Activated CD8-positive, alpha-beta memory T cell treated with anti-CD3 and anti-CD28 coated beads, Interleukin-2, amount 50 U/mL, for 48 hours (primary cell): Measurements from ENCODE around the gene PYDC1.
"Not testable (repeated sequence)": the region's sequence is repeated elsewhere in the genome, so short reads cannot be mapped to it uniquely, and the experiment has no call there.

ENCODE experiments used
- DNase-seq: peaks from one replicate; pipeline ENCODE4 v3.0.0-alpha.2; 2020

PYDC1 gene

DNA sequence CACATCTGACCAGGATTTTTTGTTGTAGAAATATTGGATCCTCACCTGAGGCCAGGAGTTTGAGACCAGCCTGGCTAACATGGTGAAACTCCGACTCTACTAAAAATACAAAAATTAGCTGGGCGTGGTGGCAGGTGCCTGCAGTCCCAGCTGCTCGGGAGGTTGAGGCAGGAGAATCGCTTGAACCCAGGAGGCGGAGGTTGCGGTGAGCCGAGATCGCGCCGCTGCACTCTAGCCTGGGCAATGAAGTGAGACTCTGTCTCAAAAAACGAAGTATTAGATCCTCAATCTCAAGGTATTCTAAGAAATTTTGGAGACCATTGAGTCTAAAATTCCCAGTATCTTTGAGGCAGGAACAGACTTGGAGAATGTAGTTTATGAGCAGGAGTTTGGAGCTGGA is 21.1 kb downstream of the PYDC1 start:
- DNase-seq, result not testable (repeated sequence)

GRCh38 chr16:31194898-31195297 is 22.0 kb downstream of the PYDC1 start:
- no peak for DNase-seq

GRCh38 chr16:31193874-31194273 is 23.1 kb downstream of the PYDC1 start:
- DNase-seq, result no peak

- no peak for DNase-seq
Observed at GRCh38 chr16:31192856-31193642, 23.9 kb downstream of the PYDC1 start.

- no peak for DNase-seq
Observed at GRCh38 chr16:31191697-31192428, 25.1 kb downstream of the PYDC1 start.

DNA sequence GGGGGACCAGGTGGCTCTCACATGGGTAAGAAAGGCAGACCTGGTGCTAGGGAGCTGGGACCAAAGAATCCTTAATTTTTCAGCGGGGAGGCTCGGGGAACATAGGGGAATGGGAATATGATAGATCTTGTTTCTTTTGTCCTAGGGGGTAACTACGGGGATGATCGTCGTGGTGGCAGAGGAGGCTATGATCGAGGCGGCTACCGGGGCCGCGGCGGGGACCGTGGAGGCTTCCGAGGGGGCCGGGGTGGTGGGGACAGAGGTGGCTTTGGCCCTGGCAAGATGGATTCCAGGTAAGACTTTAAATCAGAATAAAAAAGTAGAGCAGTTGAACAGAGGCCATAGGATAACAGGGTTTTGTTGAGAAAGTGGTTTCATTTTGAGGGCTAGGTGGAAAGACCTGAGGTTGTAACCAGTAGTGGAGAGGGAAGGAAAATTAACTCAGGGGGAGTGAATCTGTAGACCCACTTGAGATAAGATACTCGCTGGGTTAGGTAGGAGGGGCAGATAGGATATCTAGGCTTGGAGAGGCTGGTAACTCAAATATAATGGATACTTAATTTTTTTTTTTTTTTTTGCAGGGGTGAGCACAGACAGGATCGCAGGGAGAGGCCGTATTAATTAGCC is 26.0 kb downstream of the PYDC1 start:
- DNase-seq, result no peak

- DNase-seq, result no peak
Observed at GRCh38 chr16:31190061-31190460, 26.9 kb downstream of the PYDC1 start.

DNA sequence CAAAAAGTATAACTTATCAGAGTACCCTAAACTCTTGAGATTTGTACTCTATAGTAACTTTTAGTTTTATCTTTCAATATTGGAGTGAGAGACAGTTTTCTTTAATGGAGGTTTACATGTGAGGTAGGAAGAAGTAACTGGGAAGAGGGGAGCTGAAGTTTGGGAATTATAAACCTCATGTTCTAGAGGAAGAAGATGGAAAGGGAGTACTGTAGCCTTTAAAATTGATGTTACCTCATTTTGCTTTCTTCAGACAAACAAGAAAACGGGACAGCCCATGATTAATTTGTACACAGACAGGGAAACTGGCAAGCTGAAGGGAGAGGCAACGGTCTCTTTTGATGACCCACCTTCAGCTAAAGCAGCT is 27.5 kb downstream of the PYDC1 start:
- no peak for DNase-seq

DNA sequence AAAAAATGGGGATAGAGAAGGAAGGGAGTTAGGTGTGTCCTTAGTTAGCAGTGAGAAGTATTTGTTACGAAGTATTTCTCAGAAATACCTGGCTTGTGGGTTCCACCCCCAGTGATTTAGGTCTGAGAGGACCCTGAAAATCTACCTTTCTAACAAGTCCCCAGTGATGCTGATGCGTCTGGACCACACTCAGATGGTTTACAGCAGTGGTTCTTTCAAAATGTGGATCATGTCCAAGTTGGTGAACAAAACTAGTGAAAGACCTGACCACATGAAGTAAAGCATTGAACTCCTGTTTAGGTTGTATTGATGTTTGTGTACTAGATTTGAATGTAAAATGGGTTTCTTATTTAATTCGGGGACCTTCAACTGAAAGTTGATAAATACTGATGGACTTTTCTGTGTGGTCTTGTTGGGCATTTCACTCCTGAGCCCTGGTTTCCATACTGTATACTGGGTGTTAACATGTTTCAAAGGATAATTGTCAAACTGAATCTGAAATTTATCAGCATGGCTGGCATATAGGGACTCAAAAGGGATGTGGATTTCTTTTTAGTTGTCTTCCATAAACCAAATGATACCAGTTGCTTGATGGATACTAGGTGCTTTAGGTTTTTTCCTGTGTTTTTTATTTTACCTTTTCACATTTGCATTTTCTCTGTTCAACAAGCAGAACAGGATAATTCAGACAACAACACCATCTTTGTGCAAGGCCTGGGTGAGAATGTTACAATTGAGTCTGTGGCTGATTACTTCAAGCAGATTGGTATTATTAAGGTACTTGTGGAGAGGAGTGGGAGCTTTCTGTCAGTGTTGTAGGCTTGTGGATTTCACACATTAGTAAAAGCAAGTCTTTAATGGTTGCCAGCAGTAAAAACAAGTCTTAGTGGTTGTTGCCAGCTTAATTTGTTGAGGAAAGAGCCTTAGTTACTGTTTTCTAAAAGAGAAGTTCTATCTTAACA is 28.2 kb downstream of the PYDC1 start:
- no peak for DNase-seq

- DNase-seq, result peak; percentile 56
Observed at GRCh38 chr16:31187808-31188189, 29.1 kb downstream of the PYDC1 start.

DNA sequence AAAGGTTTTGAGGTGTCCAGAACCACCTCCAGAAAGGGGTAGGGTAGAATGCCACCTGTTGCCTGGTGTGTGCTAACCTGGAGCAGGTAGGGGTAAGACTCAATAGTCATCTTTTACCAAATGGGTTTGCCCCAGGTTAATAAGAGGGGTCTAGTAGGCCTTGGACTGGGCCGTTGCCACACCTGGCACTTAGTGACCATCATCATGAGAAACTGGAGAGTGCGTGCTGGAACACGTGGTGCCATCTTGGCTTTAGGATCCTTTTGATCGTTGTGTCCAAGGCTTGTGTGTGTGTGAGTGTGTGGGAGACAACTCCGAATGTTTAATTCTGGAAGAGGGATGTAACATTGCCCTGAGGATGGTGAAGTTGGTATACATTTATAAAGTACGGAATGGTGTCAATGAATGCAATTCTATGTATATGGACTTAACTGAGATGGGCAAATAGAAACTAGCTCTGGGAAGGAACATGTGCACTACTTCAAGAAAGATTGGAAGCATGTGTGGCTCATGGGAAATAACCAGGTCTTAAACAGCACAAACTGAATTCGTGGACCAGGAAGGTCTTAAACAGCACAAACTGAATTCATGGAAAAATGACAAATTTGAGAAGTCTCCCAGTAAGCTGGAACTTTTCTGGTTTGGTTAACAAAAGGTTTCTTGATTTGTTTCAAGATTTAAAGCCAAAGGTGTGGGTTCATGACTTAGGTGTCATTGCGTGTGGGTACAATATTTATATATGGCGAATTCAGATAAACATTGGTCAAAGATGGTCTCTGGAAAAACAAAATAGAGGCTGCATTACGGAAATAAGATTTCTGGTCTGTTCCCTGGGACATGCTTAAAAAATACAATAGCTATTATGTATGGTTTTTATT is 29.8 kb downstream of the PYDC1 start:
- DNase-seq, result peak; percentile 57

GRCh38 chr16:31186176-31186575 is 30.8 kb downstream of the PYDC1 start:
- no peak for DNase-seq

GRCh38 chr16:31185339-31185738 is 31.6 kb downstream of the PYDC1 start:
- DNase-seq, result no peak

GRCh38 chr16:31184888-31185287 is 32.0 kb downstream of the PYDC1 start:
- no peak for DNase-seq

DNA sequence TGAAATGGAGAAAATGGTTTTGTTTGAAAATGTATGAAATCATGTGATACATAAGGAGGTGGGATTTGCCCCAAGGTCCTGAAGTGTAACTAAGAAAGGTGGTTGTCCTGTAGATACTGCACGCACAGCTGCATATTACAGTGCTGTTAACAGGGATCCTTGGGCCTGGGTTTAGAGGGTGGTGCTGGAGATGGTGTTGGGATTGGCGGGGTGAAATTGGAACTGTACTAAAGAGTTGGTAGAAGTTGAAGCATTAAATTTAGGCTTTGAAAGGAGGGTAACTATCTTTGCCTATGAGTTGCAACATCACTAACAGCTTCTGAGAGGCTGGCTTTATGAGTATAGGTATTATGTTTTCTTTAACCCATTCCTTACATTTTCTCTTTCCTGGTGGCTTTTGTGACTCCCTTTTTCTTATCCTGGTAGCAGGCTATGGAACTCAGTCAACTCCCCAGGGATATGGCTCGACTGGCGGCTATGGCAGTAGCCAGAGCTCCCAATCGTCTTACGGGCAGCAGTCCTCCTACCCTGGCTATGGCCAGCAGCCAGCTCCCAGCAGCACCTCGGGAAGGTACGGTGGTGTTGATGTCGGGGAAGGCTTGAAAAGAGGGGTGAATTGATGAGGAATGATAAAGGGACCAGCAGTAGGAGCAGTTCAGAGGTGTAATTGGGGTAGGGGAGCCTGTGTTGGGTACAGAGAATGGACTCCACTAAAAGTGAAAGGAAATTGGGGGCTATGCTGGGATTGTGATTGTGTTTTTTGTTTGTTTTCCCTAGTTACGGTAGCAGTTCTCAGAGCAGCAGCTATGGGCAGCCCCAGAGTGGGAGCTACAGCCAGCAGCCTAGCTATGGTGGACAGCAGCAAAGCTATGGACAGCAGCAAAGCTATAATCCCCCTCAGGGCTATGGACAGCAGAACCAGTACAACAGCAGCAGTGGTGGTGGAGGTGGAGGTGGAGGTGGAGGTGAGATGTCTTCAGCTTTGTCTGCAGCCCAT is 33.2 kb downstream of the PYDC1 start:
- no peak for DNase-seq

- DNase-seq, result no peak
Observed at GRCh38 chr16:31182391-31182790, 34.5 kb downstream of the PYDC1 start.

DNA sequence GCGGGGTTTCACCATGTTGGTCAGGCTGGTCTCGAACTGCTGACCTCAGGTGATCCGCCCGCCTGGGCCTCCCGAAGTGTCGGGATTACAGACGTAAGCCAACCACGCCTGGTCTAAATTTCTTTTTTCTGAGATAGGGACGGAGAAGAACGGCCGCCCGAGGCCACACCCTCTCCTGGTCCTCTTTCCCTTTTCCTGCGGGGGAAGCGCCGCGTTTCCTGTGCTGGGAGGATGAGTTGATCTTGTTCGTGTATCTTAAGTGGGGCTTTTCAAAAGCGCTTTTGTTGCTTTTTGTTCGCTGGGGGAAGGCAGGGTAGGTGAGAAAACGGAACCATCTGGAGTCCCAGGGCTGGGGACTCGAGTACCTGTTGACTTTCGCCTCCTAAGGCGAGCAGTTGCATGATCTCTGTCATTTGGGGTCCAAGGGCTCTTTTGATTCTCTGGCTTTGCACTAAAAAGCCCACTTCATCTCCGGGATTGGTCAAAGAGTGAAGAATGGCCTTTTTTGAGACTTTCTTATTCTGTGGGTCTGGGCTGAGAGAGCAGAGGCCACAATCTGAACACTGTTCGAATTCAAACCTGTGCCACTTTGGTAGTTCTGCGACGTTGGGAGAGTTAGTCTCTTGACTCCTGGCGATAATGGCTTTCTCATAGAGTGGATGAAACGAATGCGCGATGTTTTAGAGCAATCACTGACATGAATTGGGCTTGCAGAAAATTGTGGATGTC is 35.7 kb downstream of the PYDC1 start:
- DNase-seq, result peak; percentile 69

- DNase-seq, result peak; percentile 98
Observed at GRCh38 chr16:31179747-31180459, 37.0 kb downstream of the PYDC1 start, which contains the start of gene FUS. Gene FUS (plus strand): TSS chr16:31180139. CDS start chr16:31180215, 76 bp downstream.

- DNase-seq, result no peak
Observed at GRCh38 chr16:31179219-31179746, 37.7 kb downstream of the PYDC1 start.
